ENCODE results near the gene HELZ2.
A peak's percentile ranks its signal among the peaks of the same experiment; 100 is the strongest.

HELZ2 gene

DNA sequence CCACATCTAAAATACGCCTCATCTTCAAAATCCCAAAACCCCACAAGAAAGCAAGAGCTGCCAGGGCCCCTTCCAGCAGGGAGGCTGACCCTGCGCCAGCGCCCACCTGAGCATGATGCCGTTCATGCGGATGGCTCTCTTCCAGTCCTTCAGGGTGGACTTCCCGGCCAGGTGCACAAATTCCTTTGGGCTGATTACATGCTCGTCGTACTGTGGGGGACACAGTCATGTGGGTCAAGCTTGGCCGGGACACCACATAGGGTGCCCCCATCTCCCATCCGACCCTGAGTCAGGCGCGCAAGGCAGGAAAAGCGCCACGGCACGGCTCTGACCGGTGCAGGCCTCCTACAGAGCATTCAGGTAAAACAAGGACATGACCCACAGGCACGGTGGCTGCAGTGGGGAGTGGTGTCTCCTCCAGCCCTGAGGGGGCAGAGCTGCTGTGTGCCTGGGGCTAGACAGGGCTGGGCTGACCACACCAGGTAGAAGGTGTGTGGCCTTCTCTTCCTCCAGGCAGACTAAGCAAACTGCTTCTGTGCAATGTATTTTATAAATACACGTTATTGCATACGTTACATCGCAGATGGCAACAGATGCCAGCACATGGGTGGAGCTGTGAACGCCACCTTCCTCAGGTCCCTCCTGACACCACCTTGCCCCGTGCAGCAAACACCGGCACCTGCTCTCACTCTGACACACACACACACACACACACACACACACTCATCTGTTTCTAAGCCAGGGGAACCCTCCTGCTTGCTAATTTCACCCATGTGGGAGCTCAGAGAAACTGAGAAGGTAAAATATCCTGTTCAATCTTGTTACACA, 23.8 kb upstream of the HELZ2 start:
- H3K4me3 ChIP-seq (ENCODE audit: low read depth, low read length), result no peak overlapping the region
- DNase-seq (ENCODE audit: low read depth, low spot score), result no peak
- TF ChIP-seq, protein P1, sequence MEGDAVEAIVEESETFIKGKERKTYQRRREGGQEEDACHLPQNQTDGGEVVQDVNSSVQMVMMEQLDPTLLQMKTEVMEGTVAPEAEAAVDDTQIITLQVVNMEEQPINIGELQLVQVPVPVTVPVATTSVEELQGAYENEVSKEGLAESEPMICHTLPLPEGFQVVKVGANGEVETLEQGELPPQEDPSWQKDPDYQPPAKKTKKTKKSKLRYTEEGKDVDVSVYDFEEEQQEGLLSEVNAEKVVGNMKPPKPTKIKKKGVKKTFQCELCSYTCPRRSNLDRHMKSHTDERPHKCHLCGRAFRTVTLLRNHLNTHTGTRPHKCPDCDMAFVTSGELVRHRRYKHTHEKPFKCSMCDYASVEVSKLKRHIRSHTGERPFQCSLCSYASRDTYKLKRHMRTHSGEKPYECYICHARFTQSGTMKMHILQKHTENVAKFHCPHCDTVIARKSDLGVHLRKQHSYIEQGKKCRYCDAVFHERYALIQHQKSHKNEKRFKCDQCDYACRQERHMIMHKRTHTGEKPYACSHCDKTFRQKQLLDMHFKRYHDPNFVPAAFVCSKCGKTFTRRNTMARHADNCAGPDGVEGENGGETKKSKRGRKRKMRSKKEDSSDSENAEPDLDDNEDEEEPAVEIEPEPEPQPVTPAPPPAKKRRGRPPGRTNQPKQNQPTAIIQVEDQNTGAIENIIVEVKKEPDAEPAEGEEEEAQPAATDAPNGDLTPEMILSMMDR (IDR thresholded peaks at IDR 0.05; ENCODE audit: low read depth, low read length), result no peak
- in situ Hi-C loops (cut with HindIII; ENCODE audit: low sequenced_read_pairs), result no loop called here

DNA sequence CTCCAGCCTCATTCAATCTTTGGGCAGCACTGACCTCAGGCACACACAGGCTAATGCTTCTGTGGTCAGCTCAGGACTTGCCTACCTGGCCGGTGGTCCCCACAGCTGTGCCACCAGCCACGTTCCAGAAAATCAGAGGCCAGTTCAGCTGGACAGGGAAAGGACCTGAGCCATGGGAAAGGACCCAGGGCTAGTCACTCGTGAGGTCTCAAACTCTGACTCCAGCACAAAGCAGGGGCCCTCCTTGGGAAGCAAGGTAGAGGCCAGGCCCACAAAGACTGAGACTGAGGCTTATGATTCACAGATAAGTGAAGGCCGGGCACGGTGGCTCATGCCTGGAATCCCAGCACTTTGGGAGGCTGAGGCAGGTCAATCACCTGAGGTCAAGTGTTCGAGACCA, 22.4 kb upstream of the HELZ2 start:
- DNase-seq (ENCODE audit: low read depth, low spot score), result no peak
- TF ChIP-seq, protein P1 (IDR thresholded peaks at IDR 0.05; ENCODE audit: low read depth, low read length), result no peak
- in situ Hi-C loops (cut with HindIII; ENCODE audit: low sequenced_read_pairs), result no loop called here
- H3K4me3 ChIP-seq (ENCODE audit: low read depth, low read length), result no peak overlapping the region

DNA sequence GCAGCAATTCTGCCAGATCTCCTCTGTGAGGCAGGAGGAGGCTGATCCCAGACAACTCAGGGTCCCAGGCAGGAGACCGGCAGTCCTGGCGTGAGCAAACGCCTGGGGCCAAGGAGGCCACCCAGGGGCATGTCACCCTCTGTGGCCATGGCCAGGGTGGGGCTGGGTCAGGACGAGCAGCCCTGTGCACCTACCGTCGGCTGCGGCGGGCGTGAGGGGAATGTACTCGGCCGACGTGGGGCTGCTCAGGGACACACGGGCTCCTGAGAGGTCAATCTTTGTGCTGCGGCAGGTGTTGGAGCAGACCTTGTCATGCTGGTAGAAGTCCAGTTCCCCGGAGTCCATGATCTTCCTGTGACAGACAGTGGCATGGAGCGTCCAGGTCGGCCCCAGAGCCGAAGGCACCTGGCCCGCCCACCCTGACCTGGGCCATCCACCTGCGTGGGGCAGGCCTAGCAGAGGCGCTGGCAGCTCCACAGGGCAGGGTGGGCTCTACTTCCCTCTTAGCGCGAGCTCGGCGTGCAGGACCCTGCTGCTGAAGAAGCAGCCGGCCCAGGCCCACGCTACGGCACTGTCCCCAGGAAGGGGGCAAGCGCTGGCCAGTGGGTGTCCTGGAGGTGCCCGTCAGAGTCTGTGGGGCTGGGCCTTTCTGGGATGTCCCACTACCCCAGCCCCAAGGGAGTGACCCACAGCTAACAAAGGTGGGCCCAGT, 21.5 kb upstream of the HELZ2 start:
- in situ Hi-C loops (cut with HindIII; ENCODE audit: low sequenced_read_pairs), result no loop called here

DNA sequence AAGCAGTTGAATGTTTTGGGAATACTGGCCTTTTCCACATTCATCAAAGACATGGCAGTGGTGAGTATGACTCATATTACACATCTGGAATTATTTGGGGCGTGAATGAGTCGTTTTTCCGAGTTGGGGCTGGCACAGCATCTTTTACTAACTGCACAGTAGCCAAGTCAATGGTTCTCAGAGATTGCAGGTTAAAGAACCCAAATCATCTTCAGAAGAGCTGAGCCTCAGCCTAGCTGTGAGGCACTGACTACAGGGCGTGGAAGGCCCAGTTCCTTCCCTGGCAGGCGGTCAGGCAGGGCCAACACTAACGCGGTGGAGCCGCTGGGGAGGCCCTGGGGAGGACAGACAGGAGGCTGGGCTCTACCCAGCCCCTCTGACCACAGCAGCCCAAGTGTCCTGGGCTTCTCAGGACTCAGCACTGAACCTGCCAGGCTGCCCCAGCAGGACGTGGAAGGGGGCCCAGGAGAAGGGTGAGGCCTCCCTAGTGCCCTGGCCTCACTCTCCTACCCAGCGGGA, 20.1 kb upstream of the HELZ2 start:
- peak; percentile 61 for DNase-seq (ENCODE audit: low read depth, low spot score)
- H3K4me3 ChIP-seq (ENCODE audit: low read depth, low read length), result no peak overlapping the region
- TF ChIP-seq, protein P1 (IDR thresholded peaks at IDR 0.05; ENCODE audit: low read depth, low read length), result no peak
- in situ Hi-C loops (cut with HindIII; ENCODE audit: low sequenced_read_pairs), result no loop called here

More for the DNA sequence above, 21.5 kb upstream of the HELZ2 start:
- no peak overlapping the region for H3K4me3 ChIP-seq (ENCODE audit: low read depth, low read length)
- no peak for DNase-seq (ENCODE audit: low read depth, low spot score)
- TF ChIP-seq, protein P1 (IDR thresholded peaks at IDR 0.05; ENCODE audit: low read depth, low read length), result no peak

DNA sequence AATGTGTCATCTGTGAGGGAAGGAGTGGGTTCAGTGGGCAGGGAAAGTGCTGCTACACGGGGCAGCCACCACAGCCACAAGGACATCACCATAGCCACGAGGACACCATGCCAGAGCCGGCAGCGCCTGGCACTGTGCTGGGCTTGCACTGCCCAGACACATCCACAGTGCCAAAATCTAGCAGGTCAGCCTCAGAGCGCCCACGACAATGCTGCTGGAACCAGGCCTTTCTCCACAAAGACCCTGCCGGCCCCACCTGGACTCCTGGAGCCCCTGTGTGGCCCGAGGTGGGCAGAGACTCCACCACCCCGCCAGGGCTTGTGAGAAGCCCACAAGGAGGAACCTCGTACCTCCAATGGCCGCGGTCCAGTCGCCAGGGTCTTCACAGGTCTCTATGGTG, 18.6 kb upstream of the HELZ2 start:
- no peak overlapping the region for H3K4me3 ChIP-seq (ENCODE audit: low read depth, low read length)
- no peak for DNase-seq (ENCODE audit: low read depth, low spot score)
- TF ChIP-seq, protein P1 (IDR thresholded peaks at IDR 0.05; ENCODE audit: low read depth, low read length), result no peak

DNA sequence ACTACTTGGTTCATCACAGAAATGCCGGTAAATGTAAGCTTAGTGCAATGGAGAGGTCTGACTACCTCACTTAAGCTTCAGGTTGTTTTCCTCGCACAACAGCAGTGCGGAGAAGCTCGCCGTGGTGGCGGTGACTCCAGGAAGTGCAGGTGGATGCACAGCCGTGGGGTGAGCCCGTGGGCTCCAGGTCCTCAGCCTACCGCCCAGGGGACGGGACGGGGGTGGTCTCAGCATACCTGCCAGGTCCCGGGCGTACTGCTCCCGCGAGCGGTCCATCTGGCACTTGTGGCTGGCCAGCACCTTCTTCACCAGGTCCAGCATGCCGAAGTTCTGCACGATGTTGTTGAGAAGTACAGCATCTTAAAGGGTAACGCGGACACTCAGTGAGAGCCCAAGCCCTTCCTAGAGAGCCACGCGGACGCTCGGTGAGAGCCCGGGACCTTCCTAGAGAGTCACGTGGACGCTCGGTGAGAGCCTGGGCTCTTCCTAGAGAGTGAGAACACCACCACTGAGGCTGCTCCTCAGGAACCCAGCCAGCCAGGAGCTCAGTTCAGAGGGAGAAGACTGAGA, 17.8 kb upstream of the HELZ2 start:
- no peak overlapping the region for H3K4me3 ChIP-seq (ENCODE audit: low read depth, low read length)
- DNase-seq (ENCODE audit: low read depth, low spot score), result no peak
- TF ChIP-seq, protein P1 (IDR thresholded peaks at IDR 0.05; ENCODE audit: low read depth, low read length), result no peak
- in situ Hi-C loops (cut with HindIII; ENCODE audit: low sequenced_read_pairs), result no loop called here

More for the DNA sequence above, 18.6 kb upstream of the HELZ2 start:
- in situ Hi-C loops (cut with HindIII; ENCODE audit: low sequenced_read_pairs), result no loop called here
